AG04449 (cell line): Measurements from ENCODE around the gene THAP5.
A peak's percentile ranks its signal among the peaks of the same experiment; 100 is the strongest.

ENCODE experiments used
- CTCF ChIA-PET: fragments of 350-600 bp; formaldehyde crosslinking; extraction: SDS; loops from one replicate; lab custom pipeline; 2021; ENCODE audit warnings: antibody characterized with exemption; lab: Yijun Ruan, JAX
- POLR2A ChIA-PET: fragments of 400-600, 350-600 bp; formaldehyde crosslinking; extraction: SDS; loops from one replicate; lab custom pipeline; 2020; ENCODE audit warnings: antibody characterized with exemption, inconsistent platforms; lab: Yijun Ruan, JAX
- DNase-seq: peaks from one replicate; pipeline ENCODE4 v3.0.0-alpha.2; 2010; ENCODE audit warnings: low read depth, low spot score
- H3K4me3 ChIP-seq: 2 replicates; pipeline ENCODE4 v1.5.1; 2011; ENCODE audit warnings: low read depth, mild to moderate bottlenecking, control low read depth, low read length
- TF ChIP-seq, protein P1 (sequence below): IDR thresholded peaks from one replicate; pipeline ENCODE4 v1.5.1; 2011; ENCODE audit warnings: mild to moderate bottlenecking, moderate library complexity, low read length, control low read depth, inconsistent platforms; ENCODE audit not compliant: insufficient read depth; ENCODE audit errors: missing control alignments

The THAP5 gene

DNA sequence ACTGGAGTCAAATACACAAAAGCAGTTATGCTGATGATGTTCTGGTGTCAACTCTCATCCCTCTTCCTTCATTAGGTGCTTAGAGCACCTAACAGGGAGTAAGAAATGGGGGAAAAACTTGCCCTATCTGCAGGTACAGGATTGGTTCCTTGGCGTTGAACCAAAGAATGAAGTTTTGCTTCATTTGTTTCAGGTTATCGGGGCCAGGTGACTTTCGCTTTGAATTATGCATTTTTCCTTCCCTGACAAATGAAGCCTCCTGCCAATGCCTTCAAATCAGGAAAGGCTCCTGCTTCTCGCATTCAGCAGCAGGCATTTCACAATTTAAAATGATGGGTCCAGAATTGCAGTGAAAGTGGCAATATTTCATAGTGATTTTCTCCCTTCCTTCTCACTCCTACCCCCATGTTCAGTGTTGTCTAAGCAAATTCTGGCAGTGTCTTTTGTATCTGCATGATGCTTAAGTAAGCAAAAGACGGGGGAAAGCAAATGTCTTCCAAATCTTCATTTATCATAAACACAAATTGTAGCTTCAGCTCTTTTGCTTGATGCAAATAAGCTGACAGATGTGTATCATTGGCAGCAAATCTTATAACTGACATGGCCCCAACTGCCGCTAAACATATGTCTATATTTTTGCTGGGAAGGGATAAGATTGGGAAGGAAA is 29.5 kb upstream of the THAP5 start:
- ChIA-PET CTCF (no interaction called here), POLR2A (no interaction called here)
- no peak for DNase-seq
- TF ChIP-seq, protein P1, sequence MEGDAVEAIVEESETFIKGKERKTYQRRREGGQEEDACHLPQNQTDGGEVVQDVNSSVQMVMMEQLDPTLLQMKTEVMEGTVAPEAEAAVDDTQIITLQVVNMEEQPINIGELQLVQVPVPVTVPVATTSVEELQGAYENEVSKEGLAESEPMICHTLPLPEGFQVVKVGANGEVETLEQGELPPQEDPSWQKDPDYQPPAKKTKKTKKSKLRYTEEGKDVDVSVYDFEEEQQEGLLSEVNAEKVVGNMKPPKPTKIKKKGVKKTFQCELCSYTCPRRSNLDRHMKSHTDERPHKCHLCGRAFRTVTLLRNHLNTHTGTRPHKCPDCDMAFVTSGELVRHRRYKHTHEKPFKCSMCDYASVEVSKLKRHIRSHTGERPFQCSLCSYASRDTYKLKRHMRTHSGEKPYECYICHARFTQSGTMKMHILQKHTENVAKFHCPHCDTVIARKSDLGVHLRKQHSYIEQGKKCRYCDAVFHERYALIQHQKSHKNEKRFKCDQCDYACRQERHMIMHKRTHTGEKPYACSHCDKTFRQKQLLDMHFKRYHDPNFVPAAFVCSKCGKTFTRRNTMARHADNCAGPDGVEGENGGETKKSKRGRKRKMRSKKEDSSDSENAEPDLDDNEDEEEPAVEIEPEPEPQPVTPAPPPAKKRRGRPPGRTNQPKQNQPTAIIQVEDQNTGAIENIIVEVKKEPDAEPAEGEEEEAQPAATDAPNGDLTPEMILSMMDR: no peak
- no peak overlapping the region for H3K4me3 ChIP-seq

DNA sequence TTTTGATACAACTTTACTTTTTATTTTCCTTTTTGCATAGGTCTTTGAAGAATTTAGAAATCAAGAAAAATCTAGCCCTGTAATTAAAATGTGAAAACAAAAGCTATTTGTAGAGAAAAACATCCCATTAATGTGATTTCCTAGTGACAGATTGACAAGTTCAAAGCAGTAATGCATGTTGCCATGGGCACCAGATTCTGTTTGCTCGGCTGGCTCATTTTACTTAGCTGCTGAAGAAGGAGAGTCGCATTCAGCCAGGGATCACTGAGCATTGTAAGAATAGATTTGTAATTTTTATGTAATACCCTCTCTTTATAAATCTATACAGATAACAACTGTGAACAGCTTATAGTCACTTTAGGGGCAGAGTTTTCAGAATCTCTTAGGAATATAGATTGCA is 28.6 kb upstream of the THAP5 start:
- no peak for DNase-seq
- TF ChIP-seq, protein P1: no peak
- POLR2A ChIA-PET: no interaction called here
- no peak overlapping the region for H3K4me3 ChIP-seq
- CTCF ChIA-PET: interaction anchor here (0.9 kb wide), 1 partner anchor 13 kb away, joined by 3 read pairs; no protein-coding TSS in a partner anchor

DNA sequence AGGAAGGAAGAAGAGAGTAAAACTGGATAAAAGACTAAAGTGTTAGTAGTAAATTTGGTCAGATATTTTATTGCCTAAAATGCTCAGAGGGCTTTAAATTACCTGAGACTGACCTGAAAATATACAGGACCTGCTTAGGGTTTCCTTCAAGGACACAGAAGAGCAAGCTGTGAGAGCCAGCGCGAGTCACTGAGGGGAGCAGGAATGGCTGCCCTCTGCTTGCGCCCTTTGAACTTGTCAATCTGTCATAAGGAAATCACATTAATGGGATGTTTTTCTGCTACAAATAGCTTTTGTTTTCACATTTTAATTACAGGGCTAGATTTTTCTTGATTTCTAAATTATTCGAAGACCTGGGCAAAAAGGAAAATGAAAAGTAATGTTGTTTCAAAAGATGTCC is 27.1 kb upstream of the THAP5 start:
- H3K4me3 ChIP-seq: no peak overlapping the region
- TF ChIP-seq, protein P1: no peak
- CTCF ChIA-PET: no interaction called here
- POLR2A ChIA-PET: no interaction called here
- no peak for DNase-seq

DNA sequence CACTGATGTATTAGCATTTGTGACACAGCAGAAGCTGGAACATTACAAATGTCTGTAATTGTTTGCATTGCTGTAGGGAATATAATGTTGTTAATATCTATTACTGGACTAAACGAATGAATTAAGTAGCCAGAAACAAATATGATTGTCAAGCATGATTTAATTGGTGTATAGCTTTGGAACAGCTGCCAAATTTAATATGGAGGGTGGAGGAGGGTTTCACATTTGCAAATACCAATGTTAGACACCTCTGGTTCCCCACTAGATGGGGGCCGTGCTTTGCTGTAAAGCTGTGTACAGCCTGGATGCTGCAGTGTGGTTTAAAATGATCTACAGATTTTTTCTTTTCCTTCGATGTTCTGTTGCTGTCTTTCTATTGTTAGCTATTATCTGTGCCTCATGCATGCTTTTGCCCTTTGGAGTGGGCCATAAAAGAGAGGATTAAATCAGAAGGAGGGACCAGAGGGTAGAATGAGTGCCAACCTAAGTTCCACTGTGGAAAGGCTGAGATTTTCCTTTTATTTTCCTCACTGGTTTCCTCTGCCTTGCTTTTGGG is 23.2 kb upstream of the THAP5 start:
- ChIA-PET POLR2A (no interaction called here), CTCF (interaction anchor here (1.5 kb wide), 1 partner anchor 37 kb away, joined by 3 read pairs; no protein-coding TSS in a partner anchor)
- TF ChIP-seq, protein P1: peak; percentile 14
- DNase-seq: no peak
- H3K4me3 ChIP-seq: no peak overlapping the region

DNA sequence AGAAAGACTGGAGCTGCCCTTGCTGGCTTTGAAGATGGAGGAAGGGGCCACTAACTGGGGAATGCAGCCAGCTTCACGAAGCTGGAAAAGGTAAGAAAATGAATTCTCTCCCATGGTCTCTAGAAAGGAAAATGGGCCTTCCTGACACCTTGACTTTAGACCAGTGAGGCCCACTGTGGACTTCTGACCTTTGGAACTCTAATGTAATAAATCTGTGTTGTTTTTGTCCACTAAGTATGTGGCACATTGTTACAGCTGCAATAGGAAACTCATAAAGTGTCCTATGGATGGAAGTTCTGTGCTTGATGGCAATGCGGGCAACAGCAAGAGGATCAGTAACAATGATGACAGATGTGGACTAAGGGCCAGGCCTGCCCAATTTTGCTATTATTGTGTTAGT is 21.1 kb upstream of the THAP5 start:
- no peak for DNase-seq

DNA sequence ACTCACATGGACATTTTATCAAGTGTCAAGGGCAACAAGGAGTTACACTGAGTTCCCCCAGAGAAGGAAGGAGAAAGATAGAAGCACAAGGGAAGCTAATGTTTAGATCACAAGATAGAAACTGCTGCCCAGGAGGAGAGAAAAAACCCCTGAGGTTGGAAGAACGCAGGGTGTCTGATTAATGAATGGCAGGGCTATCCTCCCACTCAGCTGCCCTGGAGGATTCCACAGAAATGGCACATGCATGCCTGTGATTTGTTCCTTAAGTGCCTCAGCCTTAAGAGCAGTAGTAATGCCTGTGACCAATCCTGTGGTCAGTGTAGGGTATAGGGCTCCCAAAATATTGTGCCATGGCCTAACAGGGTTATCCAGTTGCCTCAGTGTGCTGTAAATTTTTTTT is 20.4 kb upstream of the THAP5 start:
- CTCF ChIA-PET: no interaction called here
- POLR2A ChIA-PET: no interaction called here
- TF ChIP-seq, protein P1: no peak
- H3K4me3 ChIP-seq: no peak overlapping the region
- DNase-seq: no peak

More for the DNA sequence above, 21.1 kb upstream of the THAP5 start:
- no peak overlapping the region for H3K4me3 ChIP-seq
- TF ChIP-seq, protein P1: no peak
- ChIA-PET CTCF (no interaction called here), POLR2A (no interaction called here)
